SK-N-SH treated with all-trans-retinoic acid at 6 μM for 48 hours (cell line): ENCODE data around the gene PLXNA4.

ENCODE experiments used
- ARNTL ChIP-seq: fragments of 450-650 bp; formaldehyde crosslinking; IDR thresholded peaks from 2 replicates; pipeline ENCODE4 v1.5.0; 2020; ENCODE audit warnings: low read depth, mild to moderate bottlenecking, moderate library complexity, borderline replicate concordance
- CREB5 ChIP-seq: fragments of 250-450 bp; sonication (Bioruptor Pico); IDR thresholded peaks from 2 replicates; pipeline ENCODE4 v1.5.1; 2020; ENCODE audit warnings: low read depth, mild to moderate bottlenecking, moderate library complexity
- CSRNP3 ChIP-seq: fragments of 250-450 bp; sonication (Bioruptor Pico); IDR thresholded peaks from 2 replicates; pipeline ENCODE4 v1.5.1; 2021; ENCODE audit warnings: mild to moderate bottlenecking, moderate library complexity
- PATZ1 ChIP-seq: fragments of 250-450 bp; sonication (Bioruptor Pico); IDR thresholded peaks from 2 replicates; pipeline ENCODE4 v1.8.0; 2020; ENCODE audit warnings: mild to moderate bottlenecking, moderate library complexity, borderline replicate concordance
- ZNF70 ChIP-seq: fragments of 450-650 bp; formaldehyde crosslinking; IDR thresholded peaks from 2 replicates; pipeline ENCODE4 v1.5.0; 2020; ENCODE audit warnings: mild to moderate bottlenecking, moderate library complexity

- no peak for TF ChIP-seq ARNTL
- TF ChIP-seq CSRNP3: no peak
- no peak for TF ChIP-seq PATZ1 (CRISPR knock-in tag)
- no peak for TF ChIP-seq ZNF70
- TF ChIP-seq CREB5 (CRISPR knock-in tag): no peak
These were observed 336.0 kb downstream of the PLXNA4 start for GRCh38 chr7:132240262-132240661.
